ENCODE measurements around the gene CDKN2AIPNL.

- TF ChIP-seq RERE (CRISPR knock-in tag; IDR thresholded peaks at IDR 0.05; ENCODE audit: low read depth) (no peak), SMYD3 (CRISPR knock-in tag; IDR thresholded peaks at IDR 0.05) (no peak)
- TF ChIP-seq, protein P1, sequence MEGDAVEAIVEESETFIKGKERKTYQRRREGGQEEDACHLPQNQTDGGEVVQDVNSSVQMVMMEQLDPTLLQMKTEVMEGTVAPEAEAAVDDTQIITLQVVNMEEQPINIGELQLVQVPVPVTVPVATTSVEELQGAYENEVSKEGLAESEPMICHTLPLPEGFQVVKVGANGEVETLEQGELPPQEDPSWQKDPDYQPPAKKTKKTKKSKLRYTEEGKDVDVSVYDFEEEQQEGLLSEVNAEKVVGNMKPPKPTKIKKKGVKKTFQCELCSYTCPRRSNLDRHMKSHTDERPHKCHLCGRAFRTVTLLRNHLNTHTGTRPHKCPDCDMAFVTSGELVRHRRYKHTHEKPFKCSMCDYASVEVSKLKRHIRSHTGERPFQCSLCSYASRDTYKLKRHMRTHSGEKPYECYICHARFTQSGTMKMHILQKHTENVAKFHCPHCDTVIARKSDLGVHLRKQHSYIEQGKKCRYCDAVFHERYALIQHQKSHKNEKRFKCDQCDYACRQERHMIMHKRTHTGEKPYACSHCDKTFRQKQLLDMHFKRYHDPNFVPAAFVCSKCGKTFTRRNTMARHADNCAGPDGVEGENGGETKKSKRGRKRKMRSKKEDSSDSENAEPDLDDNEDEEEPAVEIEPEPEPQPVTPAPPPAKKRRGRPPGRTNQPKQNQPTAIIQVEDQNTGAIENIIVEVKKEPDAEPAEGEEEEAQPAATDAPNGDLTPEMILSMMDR (CRISPR knock-in tag; IDR thresholded peaks at IDR 0.05), result no peak
Measured at GRCh38 chr5:134418958-134419357, 7.3 kb upstream of the CDKN2AIPNL start.

Measured in HepG2 (cell line).